ENCODE data around the gene RABGAP1L.
"Not testable (repeated sequence)": the region's sequence is repeated elsewhere in the genome, so short reads cannot be mapped to it uniquely, and the experiment has no call there.

The RABGAP1L gene

DNA sequence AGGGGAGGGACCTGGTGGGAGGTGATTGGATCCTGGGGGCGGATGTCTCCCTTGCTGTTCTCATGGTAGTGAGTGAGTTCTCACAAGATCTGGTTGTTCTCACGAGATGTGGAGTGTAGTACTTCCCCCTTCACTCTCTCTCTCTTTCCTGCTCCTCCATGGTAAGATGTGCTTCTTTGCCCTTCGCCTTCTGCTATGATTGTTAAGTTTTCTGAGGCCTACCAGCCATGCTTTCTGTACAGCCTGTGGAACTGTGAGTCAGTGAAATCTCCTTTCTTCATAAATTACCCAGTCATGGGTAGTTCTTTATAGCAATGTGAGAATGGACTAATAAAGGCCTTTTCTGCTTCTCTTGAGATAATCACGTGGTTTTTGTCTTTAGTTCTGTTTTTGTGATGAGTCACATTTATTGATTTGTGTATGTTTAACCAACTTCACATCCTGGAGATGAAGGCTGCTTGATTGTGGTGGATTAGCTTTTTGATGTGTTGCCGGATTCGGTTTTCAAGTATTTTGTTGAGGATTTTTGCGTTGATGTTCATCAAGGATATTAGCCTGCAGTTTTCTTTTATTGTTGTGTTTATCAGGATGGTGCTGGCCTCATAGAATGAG is 45.5 kb downstream of the RABGAP1L start:
- DNase-seq, result no peak

GRCh38 chr1:174206148-174206836 is 47.0 kb downstream of the RABGAP1L start:
- no peak for DNase-seq

GRCh38 chr1:174209347-174210187 is 50.2 kb downstream of the RABGAP1L start:
- DNase-seq, result no peak

DNA sequence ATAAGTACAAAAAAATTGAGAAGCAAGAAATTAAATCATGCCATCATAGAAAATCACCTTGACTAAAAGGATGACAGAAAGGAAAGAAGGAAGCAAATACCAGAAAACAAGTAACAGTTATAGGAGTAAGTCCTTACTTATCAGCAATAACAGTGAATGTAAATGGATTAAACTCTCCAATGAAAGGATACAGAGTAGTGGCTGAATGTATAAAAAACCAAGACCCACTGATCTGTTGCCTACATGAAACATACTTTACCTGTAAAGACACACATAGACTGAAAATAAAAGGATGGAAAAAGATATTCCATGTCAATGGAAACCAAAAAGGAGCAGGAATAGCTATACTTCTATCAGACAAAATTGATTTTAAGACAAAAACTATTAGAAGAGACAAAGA is 52.2 kb downstream of the RABGAP1L start:
- DNase-seq, result no peak

- no peak for DNase-seq
Measured at GRCh38 chr1:174215766-174216165, 56.4 kb downstream of the RABGAP1L start.

DNA sequence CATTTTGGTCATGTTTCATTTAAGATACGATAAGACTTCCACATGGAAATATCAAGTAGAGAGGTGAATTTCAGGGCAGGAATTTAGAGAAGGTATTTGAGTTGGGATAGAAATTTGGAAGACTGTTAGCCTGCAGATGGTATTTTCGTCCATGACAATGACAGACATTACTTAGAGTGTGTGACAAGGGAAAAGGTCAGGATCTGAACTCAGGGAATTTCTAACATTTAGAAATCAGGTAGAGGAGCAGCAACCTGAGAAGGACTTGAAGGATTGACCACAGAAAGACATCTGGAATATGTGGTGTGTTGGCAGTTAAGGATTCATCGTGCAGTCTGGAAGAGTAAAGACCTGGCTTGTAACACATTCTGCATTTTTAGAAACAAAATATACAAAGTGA is 57.9 kb downstream of the RABGAP1L start:
- DNase-seq, result no peak

DNA sequence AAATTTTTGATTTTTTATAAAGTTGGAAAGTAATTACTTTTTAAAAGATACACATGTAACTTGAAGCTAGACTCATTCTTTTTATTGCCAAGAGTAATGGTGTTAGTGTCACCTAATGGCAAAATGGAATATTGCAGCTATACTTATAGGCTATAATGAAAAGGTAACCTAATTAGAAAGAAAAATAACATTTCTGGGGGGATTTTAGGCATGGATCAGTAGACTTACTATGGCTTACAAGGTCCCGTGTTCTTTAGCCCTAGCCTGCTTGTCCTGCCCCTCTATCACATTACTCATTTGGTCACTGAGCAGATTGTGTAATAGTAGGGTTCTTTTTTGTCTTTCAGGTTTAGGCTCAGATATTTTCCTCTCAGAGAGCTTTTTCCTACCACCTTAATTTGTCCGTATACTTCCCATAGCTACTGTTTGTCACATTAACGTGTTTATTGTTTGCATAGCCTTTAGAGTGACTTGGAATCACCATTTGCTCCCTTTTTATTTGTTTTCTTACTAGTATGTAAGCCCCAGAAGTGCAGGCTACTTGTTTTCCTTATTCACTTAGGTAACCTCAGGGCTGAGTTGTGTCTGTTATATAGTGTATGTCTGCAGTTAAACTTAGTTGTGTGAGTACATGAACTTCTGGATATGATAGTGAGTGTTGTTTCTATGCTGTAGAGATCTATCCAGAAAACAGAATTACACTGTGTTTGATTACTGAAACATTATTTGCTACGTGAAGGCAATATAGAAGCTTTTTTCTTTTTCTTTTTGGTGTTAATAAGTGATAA is 58.7 kb downstream of the RABGAP1L start:
- peak; percentile 44 for DNase-seq

DNA sequence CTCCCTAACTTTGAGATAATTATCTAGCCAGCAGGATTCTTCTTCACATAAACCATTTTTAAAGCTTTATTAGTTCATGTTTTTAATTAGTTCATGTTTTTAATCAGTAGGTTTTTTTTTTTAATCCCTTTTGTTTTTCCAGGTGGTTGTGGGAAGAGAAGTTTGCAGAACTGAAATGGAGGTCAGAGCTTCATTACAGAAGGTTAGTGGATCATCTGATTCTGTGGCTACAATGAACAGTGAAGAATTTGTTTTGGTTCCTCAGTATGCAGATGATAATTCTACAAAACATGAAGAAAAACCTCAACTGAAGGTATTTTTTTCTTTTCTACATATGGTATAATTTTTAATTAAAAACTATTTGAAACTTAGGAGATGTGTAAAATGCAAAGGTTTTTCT is 59.7 kb downstream of the RABGAP1L start:
- DNase-seq, result no peak

DNA sequence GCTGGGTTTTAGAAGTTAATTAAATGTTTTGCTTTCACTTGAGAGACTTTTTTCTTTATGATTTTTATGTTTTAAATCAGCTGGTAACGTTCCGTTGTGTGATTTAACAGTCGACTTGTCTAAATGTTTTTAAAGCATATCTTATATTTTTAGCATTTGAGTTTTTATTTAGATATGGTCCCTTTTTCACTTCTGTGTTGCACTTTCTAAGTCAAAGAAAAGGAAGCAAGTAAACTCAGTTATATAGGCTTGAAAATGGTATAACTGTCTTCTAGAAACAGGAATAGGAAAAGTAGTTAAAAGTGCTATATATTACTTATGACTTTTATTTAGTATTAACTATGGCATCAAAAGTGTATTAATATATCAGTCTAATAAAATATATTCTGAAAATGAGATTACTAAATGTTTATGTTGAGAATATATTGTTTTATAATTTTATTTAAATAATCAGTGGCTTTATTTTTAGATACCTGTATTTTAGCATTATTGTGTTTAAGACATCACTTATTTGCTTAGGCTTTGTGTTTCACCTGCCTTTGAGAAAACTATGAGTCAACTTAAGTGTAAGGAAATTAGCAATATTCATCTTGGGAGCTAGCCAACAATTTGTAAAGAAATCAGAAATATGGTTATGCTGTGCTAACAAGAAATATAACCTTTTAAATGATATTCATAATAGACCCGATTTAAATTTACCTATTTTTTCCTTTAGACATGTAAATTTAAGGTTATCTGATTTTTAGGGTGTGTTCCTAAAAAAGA is 60.5 kb downstream of the RABGAP1L start:
- no peak for DNase-seq

- DNase-seq, result no peak
Measured at GRCh38 chr1:174221681-174222080, 62.4 kb downstream of the RABGAP1L start.

- no peak for DNase-seq
Measured at GRCh38 chr1:174222166-174222949, 63.0 kb downstream of the RABGAP1L start.

- DNase-seq, result no peak
Measured at GRCh38 chr1:174224641-174225040, 65.3 kb downstream of the RABGAP1L start.

- no peak for DNase-seq
Measured at GRCh38 chr1:174225499-174226204, 66.3 kb downstream of the RABGAP1L start.

DNA sequence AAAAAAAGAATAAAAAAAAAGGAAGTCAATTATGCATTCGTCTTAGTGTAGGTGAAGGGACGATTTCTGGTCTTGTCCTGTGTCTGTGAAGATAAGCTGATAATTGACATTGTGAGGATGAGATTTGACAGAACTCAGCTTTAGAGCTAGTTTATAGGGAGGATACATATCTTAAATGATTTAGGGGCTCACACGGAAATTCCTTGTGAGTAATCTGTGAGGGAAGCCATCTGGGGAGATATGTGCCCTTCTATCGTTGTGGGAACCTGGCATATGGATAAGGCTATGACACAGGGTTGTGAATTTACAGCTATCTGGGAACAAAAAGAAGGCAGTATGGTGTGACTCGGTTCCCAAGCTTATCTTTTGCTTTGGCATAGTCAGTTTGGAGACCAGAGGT is 71.1 kb downstream of the RABGAP1L start:
- no peak for DNase-seq

- no peak for DNase-seq
Measured at GRCh38 chr1:174232761-174233160, 73.4 kb downstream of the RABGAP1L start.

DNA sequence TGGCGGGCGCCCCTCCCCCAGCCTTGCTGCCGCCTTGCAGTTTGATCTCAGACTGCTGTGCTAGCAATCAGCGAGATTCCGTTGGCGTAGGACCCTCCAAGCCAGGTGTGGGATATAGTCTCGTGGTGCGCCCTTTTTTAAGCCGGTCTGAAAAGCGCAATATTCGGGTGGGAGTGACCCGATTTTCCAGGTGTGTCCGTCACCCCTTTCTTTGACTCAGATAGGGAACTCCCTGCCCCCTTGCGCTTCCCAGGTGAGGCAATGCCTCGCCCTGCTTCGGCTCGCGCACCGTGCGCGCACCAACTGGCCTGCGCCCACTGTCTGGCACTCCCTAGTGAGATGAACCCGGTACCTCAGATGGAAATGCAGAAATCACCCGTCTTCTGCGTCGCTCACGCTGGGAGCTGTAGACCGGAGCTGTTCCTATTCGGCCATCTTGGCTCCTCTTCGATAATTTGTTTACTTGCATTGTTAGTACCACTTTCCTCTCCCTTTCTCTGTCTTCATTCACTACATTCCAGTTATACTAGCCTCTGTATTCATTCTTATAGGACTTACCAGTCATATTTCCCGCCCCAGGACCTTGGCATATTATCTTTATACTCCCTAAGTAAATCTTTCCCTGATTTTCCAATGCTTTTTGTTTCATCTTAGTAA is 79.7 kb downstream of the RABGAP1L start:
- not testable (repeated sequence) for DNase-seq

DNA sequence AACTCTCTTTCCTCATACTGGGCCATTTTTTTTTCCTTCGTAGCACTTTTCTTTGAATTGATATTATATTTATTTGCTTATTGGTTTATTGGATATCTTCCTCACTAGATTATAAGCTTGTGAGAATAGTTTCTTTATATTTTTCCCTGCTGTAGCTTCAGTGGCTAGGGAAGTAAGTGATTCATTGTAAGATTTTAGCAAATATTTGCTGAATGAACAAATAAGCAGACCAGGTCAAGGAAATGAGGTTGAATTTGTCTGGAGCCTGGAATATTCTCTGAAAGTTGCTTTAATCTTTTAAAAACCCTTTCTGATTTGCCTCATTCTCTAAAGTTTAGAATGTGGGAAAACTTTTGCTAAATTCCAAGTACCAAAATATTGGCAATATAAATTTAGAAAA is 80.2 kb downstream of the RABGAP1L start:
- no peak for DNase-seq

- no peak for DNase-seq
Measured at GRCh38 chr1:174242856-174243255, 83.5 kb downstream of the RABGAP1L start.

GRCh38 chr1:174243451-174244000 is 84.2 kb downstream of the RABGAP1L start:
- no peak for DNase-seq

DNA sequence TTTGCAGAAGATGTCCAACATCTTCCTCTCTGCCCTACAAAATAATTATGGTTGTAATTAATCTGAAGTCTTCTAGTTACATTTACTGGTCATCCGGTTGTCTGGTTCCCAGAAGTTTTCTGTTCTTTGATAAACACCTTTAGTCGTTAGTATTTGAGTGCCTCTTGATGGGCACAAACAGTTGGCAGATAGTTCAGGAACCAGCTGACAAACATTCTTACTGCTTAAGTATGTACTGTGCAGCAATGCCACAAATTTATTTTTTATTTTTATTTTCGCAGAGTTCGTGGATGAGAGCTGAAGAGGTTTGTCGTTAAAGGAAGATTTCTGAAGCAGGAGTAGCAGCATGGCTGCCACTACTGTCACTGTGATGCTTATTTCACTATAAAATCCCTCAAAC is 84.7 kb downstream of the RABGAP1L start:
- no peak for DNase-seq
